Fibroblast of skin of back (primary cell): ENCODE data around the gene EPHA7. TPM values are rescaled to one million over a fixed set of nuclear protein-coding genes. Genes with fewer than 3 reads are reported as not detected.
A peak's percentile ranks its signal among the peaks of the same experiment; 100 is the strongest.

Experiments
- DNase-seq: peaks from one replicate; pipeline ENCODE4 v3.0.0-alpha.2; 2013
- polyA plus RNA-seq, 2 experiments: library from polyadenylated mRNA; unstranded; fragments of 120-200 nt; gene quantifications; one replicate each; pipeline ENCODE4 v1.2.1, GENCODE V29; 2013; ENCODE audit not compliant: insufficient read length in 2 of 2

The EPHA7 gene
- 0.10 TPM for polyA plus RNA-seq (2013, experiment 1 of 2; ENCODE audit: insufficient read length)
- 0.34 TPM for polyA plus RNA-seq (2013, experiment 2 of 2; ENCODE audit: insufficient read length)

GRCh38 chr6:93419304-93420162, at the start of gene EPHA7:
TSS of gene EPHA7 (minus strand) at chr6:93419559. CDS start at chr6:93419341, 218 bp downstream.
- DNase-seq = peak; percentile 85

DNA sequence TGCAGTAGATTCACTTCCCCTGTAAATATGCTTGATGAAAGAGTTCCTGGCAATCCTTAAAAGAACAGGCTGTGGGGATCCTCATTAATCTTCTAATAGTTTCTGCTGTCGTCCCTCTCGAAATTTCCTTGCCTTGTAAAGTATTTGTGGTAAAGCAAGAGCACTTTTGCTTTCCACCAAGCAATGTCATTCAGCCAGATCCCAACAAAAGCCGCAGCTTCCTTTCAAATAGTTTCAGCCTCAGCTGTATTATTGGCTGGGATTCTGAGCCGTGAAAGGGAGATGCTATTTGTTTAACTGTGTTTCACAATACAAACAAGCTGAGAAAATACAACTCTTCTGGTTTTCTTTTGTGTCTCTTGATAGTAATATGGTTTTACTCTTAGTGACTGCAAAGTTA, 48.9 kb upstream of the EPHA7 start:
- no peak for DNase-seq

DNA sequence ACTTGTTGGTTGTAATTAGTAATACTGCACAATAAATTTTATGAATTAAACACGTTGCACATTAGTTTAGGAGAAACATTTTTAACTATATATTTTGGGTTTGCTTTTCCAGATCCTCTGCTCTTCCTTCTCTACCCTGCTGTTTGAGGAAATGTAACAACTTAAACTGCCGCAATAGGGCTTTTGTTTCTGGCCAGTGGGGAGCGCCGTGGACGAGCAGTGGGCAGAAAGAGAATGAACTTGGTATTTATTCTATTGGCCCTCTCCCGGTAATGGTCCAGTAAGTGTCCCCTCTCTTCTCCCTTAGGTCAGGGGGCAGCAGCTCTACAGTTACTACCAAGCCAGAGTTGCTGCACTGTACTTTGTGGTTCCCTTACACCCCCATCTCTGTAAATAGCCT, 35.2 kb upstream of the EPHA7 start:
- no peak for DNase-seq

- DNase-seq = no peak
Measured at GRCh38 chr6:93453956-93454355, 34.6 kb upstream of the EPHA7 start.

DNA sequence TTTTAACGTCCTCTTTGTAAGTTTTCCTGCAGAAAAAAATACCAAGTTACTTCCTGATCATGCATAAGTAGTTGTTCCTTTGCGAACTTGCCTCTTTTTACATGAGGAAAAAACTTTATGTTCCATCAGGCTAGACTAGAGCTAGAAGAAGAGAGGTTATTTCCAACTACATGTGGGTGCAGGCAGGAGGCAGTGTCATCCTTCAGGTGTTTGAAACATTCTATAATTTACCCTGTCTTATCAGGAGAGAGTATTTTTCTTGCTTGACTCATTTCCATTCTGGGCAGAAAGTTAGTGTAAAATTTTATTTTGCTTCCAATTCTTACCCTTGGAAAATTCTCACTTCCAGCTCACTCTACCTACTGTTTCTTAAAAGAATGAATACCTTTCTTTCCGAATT, 28.5 kb upstream of the EPHA7 start:
- DNase-seq = no peak

- no peak for DNase-seq
Measured at GRCh38 chr6:93437491-93437890, 18.1 kb upstream of the EPHA7 start.

- DNase-seq = no peak
Measured at GRCh38 chr6:93433592-93433991, 14.2 kb upstream of the EPHA7 start.

GRCh38 chr6:93424303-93425064, 5.1 kb upstream of the EPHA7 start:
- peak; percentile 19 for DNase-seq

DNA sequence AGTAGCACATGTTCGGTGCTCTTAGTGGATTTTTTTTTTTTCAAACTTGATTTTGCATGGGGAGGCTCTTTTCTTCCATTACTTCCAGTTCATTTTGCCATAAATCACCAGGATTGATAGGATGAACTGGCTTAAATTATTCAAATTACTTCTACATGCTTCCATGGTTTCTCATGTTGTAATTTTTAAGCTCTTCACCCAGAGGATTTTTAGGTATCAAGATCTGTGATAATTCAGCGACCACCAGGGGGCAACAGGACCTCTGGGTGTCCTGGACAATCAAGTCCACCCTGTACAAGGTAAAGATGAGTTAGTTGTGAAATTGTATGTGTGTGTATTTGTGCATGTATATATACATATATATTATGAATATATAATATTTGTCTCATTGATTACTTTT, 4.2 kb upstream of the EPHA7 start:
- peak; percentile 49 for DNase-seq

DNA sequence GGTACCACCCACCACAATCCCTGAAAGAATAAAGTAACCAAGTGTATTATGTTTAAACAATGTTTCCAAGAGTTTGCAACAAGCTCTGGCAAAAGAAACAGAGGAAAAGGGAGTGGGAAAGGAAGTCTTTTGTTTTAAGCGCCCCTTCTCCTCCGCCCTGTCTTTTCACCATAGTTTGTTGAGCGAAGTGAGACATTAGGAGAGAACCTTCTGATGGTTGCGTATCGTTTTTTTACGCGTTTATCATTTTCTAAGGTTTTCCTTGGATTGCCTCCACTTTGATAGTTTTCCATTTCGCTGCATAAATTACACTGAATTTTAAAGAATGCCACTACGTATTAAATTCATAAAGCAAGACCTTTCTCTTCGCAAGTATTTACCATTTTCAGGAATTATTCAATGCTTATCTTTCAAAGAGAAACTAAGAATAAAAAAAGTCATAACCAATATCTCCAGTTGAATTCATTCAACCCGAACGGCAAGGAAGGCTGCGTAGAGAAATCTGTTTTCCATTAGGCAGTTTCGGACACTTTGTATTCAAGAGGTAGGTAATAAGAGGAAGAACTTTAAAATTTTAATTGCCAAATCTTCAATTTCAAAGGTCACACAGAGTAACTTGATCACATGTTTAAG, 920 bp upstream of the EPHA7 start:
- no peak for DNase-seq

DNA sequence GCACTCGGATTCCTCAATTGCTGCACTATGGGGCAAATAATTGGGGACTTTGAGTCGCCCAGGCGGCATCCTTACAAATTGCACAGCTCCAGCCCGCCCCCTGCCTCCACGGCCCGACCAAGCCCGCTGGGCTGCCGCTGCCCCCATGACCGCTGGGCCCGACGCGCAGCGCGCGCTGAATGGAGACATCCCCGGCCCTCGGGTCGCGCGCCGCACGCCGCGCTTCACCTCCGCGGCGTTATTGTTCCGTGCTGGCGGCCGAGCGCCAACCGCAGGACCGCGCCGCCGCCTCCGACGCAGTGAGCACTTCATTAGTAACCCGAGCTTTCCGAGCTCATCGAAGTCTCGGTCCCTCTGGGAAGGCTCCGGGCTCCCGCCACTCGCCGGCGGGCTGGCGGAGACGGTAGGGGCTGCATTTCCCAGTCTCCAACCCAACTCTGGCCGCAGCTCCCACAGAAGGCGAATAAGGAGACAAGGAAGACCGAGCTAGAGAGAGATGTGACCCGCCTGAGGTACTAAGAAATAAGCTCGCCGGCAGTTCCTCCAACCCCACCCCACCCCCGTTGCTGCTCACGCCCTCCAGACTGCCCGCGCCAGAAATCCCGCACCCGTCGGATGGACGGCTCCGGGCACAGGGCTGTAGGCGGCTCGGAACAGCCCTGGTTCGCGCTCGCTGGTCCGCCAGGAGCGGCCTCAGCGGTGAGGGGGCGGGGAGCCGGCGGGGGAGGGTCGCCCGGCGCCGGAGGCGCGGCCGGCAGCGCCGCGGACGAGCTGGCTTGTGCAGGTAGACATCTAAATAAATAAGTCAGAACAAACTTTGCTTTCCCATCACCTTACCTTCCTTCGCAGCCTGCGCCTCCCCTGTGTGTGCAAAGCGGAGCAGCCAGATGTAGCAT, 703 bp downstream of the EPHA7 start:
- DNase-seq = peak; percentile 25

GRCh38 chr6:93418033-93418407, 1.3 kb downstream of the EPHA7 start:
- DNase-seq = no peak

- DNase-seq = no peak
Measured at GRCh38 chr6:93417421-93418013, 1.8 kb downstream of the EPHA7 start.

- DNase-seq = no peak
Measured at GRCh38 chr6:93416571-93417420, 2.6 kb downstream of the EPHA7 start.

GRCh38 chr6:93413190-93413589, 6.2 kb downstream of the EPHA7 start:
- no peak for DNase-seq

GRCh38 chr6:93412452-93412851, 6.9 kb downstream of the EPHA7 start:
- no peak for DNase-seq

DNA sequence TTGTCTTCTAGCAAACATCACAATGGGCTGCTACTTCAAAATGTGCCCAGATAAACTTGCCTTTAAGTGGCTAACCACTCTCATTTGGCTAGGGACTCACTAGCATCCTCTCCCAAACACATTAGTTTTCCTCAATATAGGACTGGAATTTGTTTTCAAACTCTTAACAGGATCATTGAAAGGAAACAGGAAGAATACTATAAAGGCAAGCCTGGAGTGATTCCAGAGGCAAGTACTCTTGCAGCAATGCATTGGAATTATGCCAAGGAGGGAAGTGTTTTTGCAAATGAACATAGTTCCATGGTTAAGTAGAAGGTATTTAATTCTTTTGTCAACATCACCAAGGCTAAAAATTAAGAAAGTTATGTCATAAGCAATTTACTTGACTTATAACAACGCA, 12.2 kb downstream of the EPHA7 start:
- no peak for DNase-seq

- no peak for DNase-seq
Measured at GRCh38 chr6:93403390-93403789, 16.0 kb downstream of the EPHA7 start.

GRCh38 chr6:93398723-93399122, 20.6 kb downstream of the EPHA7 start:
- no peak for DNase-seq

- no peak for DNase-seq
Measured at GRCh38 chr6:93394471-93394870, 24.9 kb downstream of the EPHA7 start.

DNA sequence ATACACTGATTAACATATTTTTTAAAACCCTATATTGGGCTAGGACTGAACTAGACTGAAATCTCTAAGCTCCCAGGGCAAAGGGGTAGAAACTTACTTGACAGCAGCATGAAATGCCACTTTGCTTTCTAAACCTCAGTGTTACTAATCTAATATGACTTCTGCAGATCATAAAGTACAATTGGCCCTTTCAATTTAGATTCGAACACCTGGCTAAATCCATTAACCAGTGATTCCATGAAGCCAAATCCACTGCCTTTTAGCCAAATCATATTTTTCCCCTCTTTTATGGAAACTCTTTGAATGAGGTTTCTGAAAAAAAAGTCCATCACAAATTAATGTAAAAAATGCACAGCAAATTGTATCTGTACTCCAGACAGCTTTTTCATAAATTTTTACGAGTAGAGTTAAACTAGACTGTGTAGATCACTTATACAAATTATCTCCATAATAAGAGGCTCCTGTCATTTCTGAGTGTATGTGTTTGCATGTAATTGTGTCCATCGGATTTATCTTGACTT, 25.7 kb downstream of the EPHA7 start:
- no peak for DNase-seq
